ENCODE measurements around the gene EMP2. TPM values are rescaled to one million over a fixed set of nuclear protein-coding genes. Genes with fewer than 3 reads are reported as not detected.

The EMP2 gene
- polyA plus RNA-seq, 1 experiment = 57.8 TPM

DNA sequence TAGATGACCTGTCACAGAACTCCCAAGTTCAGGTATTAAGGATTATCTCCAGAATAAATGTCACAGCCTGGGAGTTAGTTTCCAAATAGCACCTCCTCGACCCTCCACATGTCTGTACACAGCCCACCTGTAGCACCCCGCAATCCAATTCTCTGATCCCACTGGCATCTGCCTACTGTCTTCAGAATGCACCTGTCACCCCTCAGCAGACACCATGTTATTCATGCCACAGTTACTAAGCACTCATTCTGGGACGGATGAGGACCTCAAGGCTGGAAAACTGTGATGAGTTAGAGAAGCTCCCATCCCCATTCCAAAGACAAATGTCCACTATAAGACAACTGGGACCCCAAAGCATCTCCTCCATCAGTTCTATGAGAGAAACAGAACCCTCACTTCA lies 7.8 kb downstream of the EMP2 start:
- Histone ChIP-seq H3K36me3 (ENCODE audit: control insufficient read depth, insufficient read depth, low read length) (0 out of 2 replicates have a peak, but pooled peaks cover 2% of the 10 kb centered on the region), H3K4me3 (ENCODE audit: low read depth, low read length) (no peak overlapping the region), H3K27me3 (ENCODE audit: control insufficient read depth, insufficient read depth, low read length) (no peaks in the 10 kb centered on the region)
- TF ChIP-seq, protein P1, sequence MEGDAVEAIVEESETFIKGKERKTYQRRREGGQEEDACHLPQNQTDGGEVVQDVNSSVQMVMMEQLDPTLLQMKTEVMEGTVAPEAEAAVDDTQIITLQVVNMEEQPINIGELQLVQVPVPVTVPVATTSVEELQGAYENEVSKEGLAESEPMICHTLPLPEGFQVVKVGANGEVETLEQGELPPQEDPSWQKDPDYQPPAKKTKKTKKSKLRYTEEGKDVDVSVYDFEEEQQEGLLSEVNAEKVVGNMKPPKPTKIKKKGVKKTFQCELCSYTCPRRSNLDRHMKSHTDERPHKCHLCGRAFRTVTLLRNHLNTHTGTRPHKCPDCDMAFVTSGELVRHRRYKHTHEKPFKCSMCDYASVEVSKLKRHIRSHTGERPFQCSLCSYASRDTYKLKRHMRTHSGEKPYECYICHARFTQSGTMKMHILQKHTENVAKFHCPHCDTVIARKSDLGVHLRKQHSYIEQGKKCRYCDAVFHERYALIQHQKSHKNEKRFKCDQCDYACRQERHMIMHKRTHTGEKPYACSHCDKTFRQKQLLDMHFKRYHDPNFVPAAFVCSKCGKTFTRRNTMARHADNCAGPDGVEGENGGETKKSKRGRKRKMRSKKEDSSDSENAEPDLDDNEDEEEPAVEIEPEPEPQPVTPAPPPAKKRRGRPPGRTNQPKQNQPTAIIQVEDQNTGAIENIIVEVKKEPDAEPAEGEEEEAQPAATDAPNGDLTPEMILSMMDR (IDR thresholded peaks at IDR 0.05; ENCODE audit: insufficient read depth, low read depth, low read length) = no peak
- no peak for DNase-seq (ENCODE audit: low read depth)
- CTCF ChIA-PET = no interaction called here
- POLR2A ChIA-PET = no interaction called here

DNA sequence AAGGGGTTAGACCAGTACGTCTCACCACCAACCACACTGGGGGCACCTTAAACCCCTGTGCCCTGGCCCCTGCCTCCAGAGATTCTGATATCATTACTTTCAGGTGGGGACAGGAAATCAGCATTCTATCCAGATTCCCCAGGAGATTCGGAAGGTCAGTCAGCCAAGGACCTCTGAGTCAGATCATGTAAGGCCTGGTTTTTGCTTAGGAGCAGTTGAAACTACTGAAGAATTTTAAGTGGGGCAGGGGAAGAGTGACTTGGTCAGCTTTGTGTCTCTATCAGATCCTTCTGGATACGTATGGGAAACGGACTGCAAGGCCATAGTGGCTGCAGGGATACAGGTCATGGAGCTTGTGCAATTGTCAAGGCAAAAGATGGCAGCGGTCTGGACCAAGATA lies 9.0 kb downstream of the EMP2 start:
- no peak for DNase-seq (ENCODE audit: low read depth)
- Histone ChIP-seq H3K4me3 (ENCODE audit: low read depth, low read length) (no peak overlapping the region), H3K36me3 (ENCODE audit: control insufficient read depth, insufficient read depth, low read length) (0 out of 2 replicates have a peak, but pooled peaks cover 2% of the 10 kb centered on the region), H3K27me3 (ENCODE audit: control insufficient read depth, insufficient read depth, low read length) (no peaks in the 10 kb centered on the region)
- POLR2A ChIA-PET = no interaction called here
- TF ChIP-seq, protein P1 (IDR thresholded peaks at IDR 0.05; ENCODE audit: insufficient read depth, low read depth, low read length) = no peak
- CTCF ChIA-PET = no interaction called here

DNA sequence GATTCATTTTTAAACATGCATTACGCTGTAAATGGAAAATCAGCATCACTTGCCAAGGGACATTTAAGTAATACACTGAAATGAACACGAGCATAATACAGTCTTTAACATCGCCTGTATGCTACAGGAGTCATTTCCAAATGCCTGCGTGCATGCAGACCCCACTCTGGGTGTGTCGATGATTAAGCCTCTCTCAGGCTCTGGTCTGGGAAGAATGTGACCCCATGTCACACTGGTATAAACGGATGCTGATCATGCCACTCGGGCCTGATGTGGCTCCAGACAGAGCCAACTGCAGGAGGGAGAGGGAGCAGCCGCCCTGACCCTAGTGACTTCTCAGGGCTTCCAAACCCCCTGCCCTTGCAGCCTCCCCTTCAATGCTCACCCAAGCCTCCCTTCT lies 10.8 kb downstream of the EMP2 start:
- TF ChIP-seq, protein P1 (IDR thresholded peaks at IDR 0.05; ENCODE audit: insufficient read depth, low read depth, low read length) = no peak
- ChIA-PET CTCF (interaction anchor here (0.6 to 1.4 kb wide), 2 partner anchors 10 kb away, joined by 3 read pairs; partner anchors contain the start of gene EMP2), POLR2A (no interaction called here)
- 0 out of 2 replicates have a peak, but pooled peaks cover 2% of the 10 kb centered on the region for H3K36me3 ChIP-seq (ENCODE audit: control insufficient read depth, insufficient read depth, low read length)
- H3K27me3 ChIP-seq (ENCODE audit: control insufficient read depth, insufficient read depth, low read length) = no peaks in the 10 kb centered on the region
- no peak overlapping the region for H3K4me3 ChIP-seq (ENCODE audit: low read depth, low read length)
- DNase-seq (ENCODE audit: low read depth) = no peak

DNA sequence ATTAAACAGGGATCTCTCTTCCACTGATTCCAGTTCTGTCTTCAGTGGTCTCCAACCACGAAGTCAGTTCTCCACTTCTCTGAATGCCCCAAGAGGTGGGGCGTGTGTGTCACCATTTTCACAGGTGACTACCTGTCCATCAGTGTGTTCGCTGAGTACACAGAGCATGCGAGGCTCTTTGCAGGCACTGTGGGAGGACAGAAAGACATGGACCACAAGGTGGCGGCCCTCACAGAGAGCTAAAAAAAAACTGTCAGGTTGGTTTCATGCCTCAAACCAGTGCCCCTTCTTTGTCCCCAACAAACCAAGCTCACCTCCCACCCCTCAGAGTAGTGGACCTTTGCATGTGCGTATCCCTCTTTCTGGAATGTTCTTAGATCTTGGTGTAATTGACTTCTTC lies 13.8 kb downstream of the EMP2 start:
- no peak for DNase-seq (ENCODE audit: low read depth)
- peaks cover under 1% of the 10 kb centered on the region; the same call in 1 of the 2 replicates for H3K36me3 ChIP-seq (ENCODE audit: control insufficient read depth, insufficient read depth, low read length)
- POLR2A ChIA-PET = no interaction called here
- H3K4me3 ChIP-seq (ENCODE audit: low read depth, low read length) = no peak overlapping the region
- TF ChIP-seq, protein P1 (IDR thresholded peaks at IDR 0.05; ENCODE audit: insufficient read depth, low read depth, low read length) = no peak
- no peaks in the 10 kb centered on the region for H3K27me3 ChIP-seq (ENCODE audit: control insufficient read depth, insufficient read depth, low read length)
- CTCF ChIA-PET = interaction anchor here (1.2 to 2.4 kb wide), 3 partner anchors 10 to 21 kb away, joined by 3 to 13 read pairs (median 9); partner anchors contain the start of gene EMP2

DNA sequence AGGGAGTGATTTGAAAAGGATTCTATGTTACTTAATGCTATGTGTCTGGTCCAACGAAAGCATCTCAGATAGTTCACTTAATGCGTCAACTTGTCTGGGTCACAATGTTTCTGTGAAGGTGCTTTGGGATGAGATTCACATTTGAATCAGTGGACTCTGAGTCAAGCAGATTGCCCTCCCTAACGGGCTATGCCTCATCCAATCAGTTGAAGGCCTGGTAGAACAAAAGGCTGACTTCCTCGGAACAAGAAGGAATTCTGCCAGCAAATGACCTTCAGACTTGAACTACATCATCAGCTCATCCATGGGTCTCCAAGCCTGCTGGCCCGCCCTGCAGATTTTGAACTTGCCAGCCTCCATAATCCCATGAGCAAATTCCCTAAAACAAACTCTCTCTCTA lies 15.2 kb downstream of the EMP2 start:
- TF ChIP-seq, protein P1 (IDR thresholded peaks at IDR 0.05; ENCODE audit: insufficient read depth, low read depth, low read length) = no peak
- DNase-seq (ENCODE audit: low read depth) = no peak
- Histone ChIP-seq H3K36me3 (ENCODE audit: control insufficient read depth, insufficient read depth, low read length) (no peaks in the 10 kb centered on the region; the same call in 1 of the 2 replicates), H3K27me3 (ENCODE audit: control insufficient read depth, insufficient read depth, low read length) (no peaks in the 10 kb centered on the region), H3K4me3 (ENCODE audit: low read depth, low read length) (no peak overlapping the region)
- ChIA-PET CTCF (no interaction called here), POLR2A (interaction anchor here (0.7 kb wide), 1 partner anchor 41 kb away, joined by 3 read pairs; no protein-coding TSS in a partner anchor)

All from BJ (cell line).